Astrocyte of the spinal cord (primary cell): Measurements from ENCODE around the gene ERMAP.

Experiments used
- DNase-seq: peaks from one replicate; pipeline ENCODE4 v3.0.0; 2011; ENCODE audit warnings: low read depth, low spot score
- H3K4me3 ChIP-seq: 2 replicates; pipeline ENCODE4 v1.5.1; 2011; ENCODE audit warnings: low read depth, mild to moderate bottlenecking, low read length, moderate library complexity
- CTCF ChIP-seq: IDR thresholded peaks from 2 replicates; pipeline ENCODE4 v1.5.1; 2012; ENCODE audit warnings: low read depth, mild to moderate bottlenecking, low read length, inconsistent platforms
- in situ Hi-C: cut with HindIII; loops from 2 replicates; pipeline ENCODE4 v1.10.0; 2017; ENCODE audit warnings: low sequenced_read_pairs

The ERMAP gene

GRCh38 chr1:42776502-42776901, 40.4 kb upstream of the ERMAP start:
- no peak for TF ChIP-seq CTCF
- in situ Hi-C loops: no loop called here
- DNase-seq: no peak
- H3K4me3 ChIP-seq: no peak overlapping the region

- DNase-seq: peak; percentile 25
- peak; percentile 79 for TF ChIP-seq CTCF
- in situ Hi-C loops: no loop called here
- no peak overlapping the region for H3K4me3 ChIP-seq
These were observed 39.1 kb upstream of the ERMAP start for GRCh38 chr1:42777852-42778251.

- DNase-seq: no peak
- no peak for TF ChIP-seq CTCF
These were observed 37.2 kb upstream of the ERMAP start for GRCh38 chr1:42779725-42780124.

GRCh38 chr1:42780176-42780575, 36.7 kb upstream of the ERMAP start:
- in situ Hi-C loops: no loop called here
- DNase-seq: no peak
- no peak overlapping the region for H3K4me3 ChIP-seq
- no peak for TF ChIP-seq CTCF

More at GRCh38 chr1:42779725-42780124, 37.2 kb upstream of the ERMAP start:
- in situ Hi-C loops: no loop called here
- no peak overlapping the region for H3K4me3 ChIP-seq

- H3K4me3 ChIP-seq: no peak overlapping the region
- no peak for TF ChIP-seq CTCF
- DNase-seq: no peak
These were observed 33.8 kb upstream of the ERMAP start for GRCh38 chr1:42783092-42783491.

GRCh38 chr1:42784547-42784945, 32.4 kb upstream of the ERMAP start:
- no peak for DNase-seq
- TF ChIP-seq CTCF: no peak
- no peak overlapping the region for H3K4me3 ChIP-seq
- in situ Hi-C loops: no loop called here

More at GRCh38 chr1:42783092-42783491, 33.8 kb upstream of the ERMAP start:
- in situ Hi-C loops: no loop called here
